MM.1S (cell line): ENCODE measurements around the gene IQCK.

ENCODE experiments used
- DNase-seq: peaks from one replicate; pipeline ENCODE4 v3.0.0-alpha.2; 2015
- H2AFZ ChIP-seq: fragments of 300-600 bp; sonication (generic); 2 replicates; pipeline ENCODE4 v1.6.0; 2016; ENCODE audit warnings: antibody characterized with exemption, low read length
- H3F3A ChIP-seq: fragments of 300-600 bp; sonication (generic); 2 replicates; pipeline ENCODE4 v1.6.1; 2016; ENCODE audit warnings: mild to moderate bottlenecking, antibody characterized with exemption, low read length, moderate library complexity, mixed read lengths; ENCODE audit not compliant: insufficient read depth
- H3K27ac ChIP-seq: fragments of 300-600 bp; sonication (generic); 2 replicates; pipeline ENCODE4 v1.5.1; 2016; ENCODE audit warnings: mild to moderate bottlenecking, low read length
- H3K27me3 ChIP-seq: fragments of 300-600 bp; sonication (generic); replicated peaks from 2 replicates; pipeline ENCODE4 v1.6.0; 2016; ENCODE audit warnings: low read length; ENCODE audit not compliant: insufficient read depth
- H3K36me3 ChIP-seq: fragments of 300-600 bp; sonication (generic); replicated peaks from 2 replicates; pipeline ENCODE4 v1.6.1; 2016; ENCODE audit warnings: mild to moderate bottlenecking, low read length, mixed read lengths; ENCODE audit not compliant: insufficient read depth
- H3K4me1 ChIP-seq: fragments of 300-600 bp; sonication (generic); 2 replicates; pipeline ENCODE4 v1.6.1; 2016; ENCODE audit warnings: low read length, mixed read lengths
- H3K4me2 ChIP-seq: fragments of 300-600 bp; sonication (generic); 2 replicates; pipeline ENCODE4 v1.6.0; 2016; ENCODE audit warnings: low read depth, low read length
- H3K4me3 ChIP-seq: fragments of 300-600 bp; sonication (generic); 2 replicates; pipeline ENCODE4 v1.5.1; 2016; ENCODE audit warnings: low read length, mixed read lengths
- H3K79me2 ChIP-seq: fragments of 300-600 bp; sonication (generic); 2 replicates; pipeline ENCODE4 v1.6.1; 2016; ENCODE audit warnings: mixed run types, low read length, mixed read lengths
- H3K9ac ChIP-seq: fragments of 300-600 bp; sonication (generic); 2 replicates; pipeline ENCODE4 v1.6.1; 2016; ENCODE audit warnings: low read length, mixed read lengths
- H3K9me2 ChIP-seq: fragments of 300-600 bp; sonication (generic); replicated peaks from 2 replicates; pipeline ENCODE4 v1.6.1; 2016; ENCODE audit warnings: mild to moderate bottlenecking, low read length, mixed read lengths; ENCODE audit not compliant: insufficient read depth
- H3K9me3 ChIP-seq: fragments of 300-600 bp; sonication (generic); replicated peaks from 2 replicates; pipeline ENCODE4 v1.6.1; 2016; ENCODE audit warnings: mild to moderate bottlenecking, low read length, mixed read lengths; ENCODE audit not compliant: insufficient read depth
- H4K20me1 ChIP-seq: fragments of 300-600 bp; sonication (generic); 2 replicates; pipeline ENCODE4 v1.6.1; 2016; ENCODE audit warnings: mild to moderate bottlenecking, low read length, moderate library complexity, mixed read lengths; ENCODE audit not compliant: insufficient read depth
- CTCF ChIP-seq: fragments of 300-600 bp; sonication (generic); IDR thresholded peaks from 2 replicates; pipeline ENCODE4 v1.5.1; 2016; ENCODE audit warnings: antibody characterized with exemption, low read length, mixed read lengths
- EZH2 ChIP-seq: fragments of 300-600 bp; sonication (generic); optimal IDR thresholded peaks from 2 replicates; pipeline ENCODE3; 2017; ENCODE audit warnings: low read depth, mild to moderate bottlenecking, antibody characterized with exemption, low read length, mixed read lengths
- EZH2phosphoT487 ChIP-seq: fragments of 300-600 bp; sonication (generic); IDR thresholded peaks from 2 replicates; pipeline ENCODE4 v1.6.1; 2018; ENCODE audit warnings: antibody characterized with exemption, low read length

The IQCK gene

GRCh38 chr16:19881783-19882182 lies 163.7 kb downstream of the IQCK start:
- no peaks in the 10 kb centered on the region for H3K79me2 ChIP-seq
- no peak for DNase-seq
- no peaks in the 10 kb centered on the region for H4K20me1 ChIP-seq
- H3K9me3 ChIP-seq: no peaks in the 10 kb centered on the region
- H3K9me2 ChIP-seq: no peaks in the 10 kb centered on the region
- H3K36me3 ChIP-seq: no peaks in the 10 kb centered on the region
- peaks cover 19% of the 10 kb centered on the region for H3K27me3 ChIP-seq
- H3K9ac ChIP-seq: no peak overlapping the region
- H3K4me1 ChIP-seq: 0 out of 2 replicates have a peak, but pooled peaks cover 3% of the 10 kb centered on the region
- TF ChIP-seq EZH2phosphoT487: no peak
- TF ChIP-seq CTCF: no peak
- TF ChIP-seq EZH2: no peak
- H3K4me3 ChIP-seq: no peak overlapping the region
- H3K27ac ChIP-seq: no peak overlapping the region
- no peak overlapping the region for H2AFZ ChIP-seq
- H3K4me2 ChIP-seq: no peak overlapping the region
- no peaks in the 10 kb centered on the region for H3F3A ChIP-seq

DNA sequence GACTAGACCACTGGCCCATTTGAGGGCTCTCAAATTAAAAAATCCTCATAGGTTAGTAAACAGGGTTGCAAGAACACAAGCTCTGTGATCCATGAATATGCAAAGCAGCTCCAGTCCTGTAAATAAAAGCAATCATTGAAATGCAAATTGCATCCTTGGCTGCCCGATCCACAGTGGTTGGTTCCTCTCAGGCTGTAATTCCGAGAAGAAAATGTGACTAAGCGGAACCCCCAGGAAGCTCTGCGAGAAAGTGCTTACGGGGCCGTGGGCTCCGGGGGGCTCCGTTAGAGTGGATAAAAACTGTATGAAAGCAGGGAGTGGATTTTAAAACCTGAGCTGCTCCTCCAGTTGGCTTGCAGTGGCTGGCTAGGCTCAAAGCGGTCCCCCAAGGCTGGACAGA lies 164.1 kb downstream of the IQCK start:
- no peak overlapping the region for H2AFZ ChIP-seq
- DNase-seq: no peak
- H3K36me3 ChIP-seq: no peaks in the 10 kb centered on the region
- no peaks in the 10 kb centered on the region for H3F3A ChIP-seq
- no peak for TF ChIP-seq EZH2phosphoT487
- TF ChIP-seq EZH2: no peak
- TF ChIP-seq CTCF: no peak
- no peaks in the 10 kb centered on the region for H3K9me2 ChIP-seq
- no peak overlapping the region for H3K4me2 ChIP-seq
- H3K27me3 ChIP-seq: peaks cover 19% of the 10 kb centered on the region
- no peaks in the 10 kb centered on the region for H3K9me3 ChIP-seq
- no peak overlapping the region for H3K27ac ChIP-seq
- H3K79me2 ChIP-seq: no peaks in the 10 kb centered on the region
- no peak overlapping the region for H3K9ac ChIP-seq
- H4K20me1 ChIP-seq: no peaks in the 10 kb centered on the region
- no peak overlapping the region for H3K4me3 ChIP-seq
- H3K4me1 ChIP-seq: 0 out of 2 replicates have a peak, but pooled peaks cover 3% of the 10 kb centered on the region

DNA sequence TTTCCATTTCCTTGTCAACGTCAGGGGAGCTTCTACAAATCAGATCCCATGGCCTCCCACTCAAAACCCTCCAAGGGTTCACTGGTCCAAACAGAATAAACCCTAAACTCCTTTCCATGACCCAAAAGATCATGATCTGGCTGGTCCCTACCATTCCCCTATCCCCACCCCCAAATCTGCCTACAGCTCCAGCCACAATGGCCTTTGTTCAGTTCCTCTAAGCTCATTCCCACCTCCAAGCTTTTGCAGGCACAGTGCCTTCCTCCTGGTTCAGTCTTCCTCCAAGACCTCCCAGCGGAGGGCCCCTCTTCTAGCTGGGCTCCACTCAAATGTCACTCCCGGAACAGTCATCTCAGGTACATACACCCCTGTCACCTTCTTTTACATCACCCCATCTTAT lies 164.6 kb downstream of the IQCK start:
- H3K4me3 ChIP-seq: no peak overlapping the region
- H3F3A ChIP-seq: no peaks in the 10 kb centered on the region
- no peak overlapping the region for H3K9ac ChIP-seq
- H3K9me3 ChIP-seq: no peaks in the 10 kb centered on the region
- H3K4me1 ChIP-seq: 0 out of 2 replicates have a peak, but pooled peaks cover 3% of the 10 kb centered on the region
- H2AFZ ChIP-seq: no peak overlapping the region
- H3K4me2 ChIP-seq: no peak overlapping the region
- H3K9me2 ChIP-seq: no peaks in the 10 kb centered on the region
- H3K36me3 ChIP-seq: no peaks in the 10 kb centered on the region
- H3K27me3 ChIP-seq: peaks cover 19% of the 10 kb centered on the region
- DNase-seq: no peak
- H3K27ac ChIP-seq: no peak overlapping the region
- no peaks in the 10 kb centered on the region for H3K79me2 ChIP-seq
- TF ChIP-seq CTCF: no peak
- no peaks in the 10 kb centered on the region for H4K20me1 ChIP-seq
